Sciatic nerve (tissue), 2 donors: ENCODE data around the gene KRT75. TPM values are rescaled to one million over a fixed set of nuclear protein-coding genes. Genes with fewer than 3 reads are reported as not detected.
A peak's percentile ranks its signal among the peaks of the same experiment; 100 is the strongest.

Source experiments
- ATAC-seq: fragments of 200-7000 bp; cut with Tn5 transposase; one replicate; pipeline ENCODE4 v1.9.1; 2020; ENCODE audit warnings: mild to moderate bottlenecking, moderate library complexity
- DNase-seq: peaks from one replicate; pipeline ENCODE4 v3.0.0-alpha.2; 2020; ENCODE audit warnings: low spot score
- intact Hi-C: fragments of 100-400 bp; cut with DNase I; formaldehyde crosslinking; loops from one replicate; pipeline ENCODE4 v1.14.2; 2022
- total RNA-seq: library from RNA; stranded (reverse); fragmentation: NEBNext Ultra II Directional; extraction: Animal tissue kit (Norgen Biotek cat#: 25700); gene quantifications from one replicate; pipeline ENCODE4 v1.2.1, GENCODE V29; 2021
- donor health status: DM: no; HTN: no; CAD: no.
- donor health status: DM: no; HTN: no; CAD: no.

The KRT75 gene
- total RNA-seq, 1 donor from 2014 or later: not detected

- DNase-seq (no peak), ATAC-seq (no peak)
- intact Hi-C loops: no loop called here
These were observed 32.2 kb downstream of the KRT75 start for GRCh38 chr12:52401926-52402325.

- DNase-seq (no peak), ATAC-seq (no peak)
- intact Hi-C loops: no loop called here
These were observed 32.6 kb downstream of the KRT75 start for GRCh38 chr12:52401526-52401925.

- intact Hi-C loops: no loop called here
- no peak for ATAC-seq
- DNase-seq: no peak
These were observed 33.3 kb downstream of the KRT75 start for GRCh38 chr12:52400906-52401305.

- intact Hi-C loops: no loop called here
- DNase-seq (no peak), ATAC-seq (no peak)
These were observed 34.4 kb downstream of the KRT75 start for GRCh38 chr12:52399756-52400155.

- DNase-seq (no peak), ATAC-seq (no peak)
- intact Hi-C loops: no loop called here
These were observed 36.0 kb downstream of the KRT75 start for GRCh38 chr12:52398176-52398575.

- DNase-seq (no peak), ATAC-seq (no peak)
- intact Hi-C loops: no loop called here
These were observed 37.5 kb downstream of the KRT75 start for GRCh38 chr12:52396656-52397055.

GRCh38 chr12:52395761-52396434 lies 38.3 kb downstream of the KRT75 start:
- intact Hi-C loops: no loop called here

GRCh38 chr12:52394836-52395405 lies 39.2 kb downstream of the KRT75 start:
- intact Hi-C loops: no loop called here
- ATAC-seq: no peak
- DNase-seq: no peak

More at GRCh38 chr12:52395761-52396434, 38.3 kb downstream of the KRT75 start:
- ATAC-seq (peak; percentile 69), DNase-seq (peak; percentile 76)

GRCh38 chr12:52392465-52393007 lies 41.6 kb downstream of the KRT75 start:
- no peak for ATAC-seq
- intact Hi-C loops: no loop called here
- DNase-seq: no peak

GRCh38 chr12:52391618-52392002 lies 42.6 kb downstream of the KRT75 start:
- ATAC-seq (peak; percentile 31), DNase-seq (no peak)
- intact Hi-C loops: no loop called here

- ATAC-seq: peak; percentile 32
- no peak for DNase-seq
- intact Hi-C loops: no loop called here
These were observed 43.2 kb downstream of the KRT75 start for GRCh38 chr12:52390739-52391617.

- ATAC-seq (no peak), DNase-seq (no peak)
- intact Hi-C loops: no loop called here
These were observed 44.6 kb downstream of the KRT75 start for GRCh38 chr12:52389313-52390207.

- DNase-seq: no peak
- intact Hi-C loops: no loop called here
- ATAC-seq: no peak
These were observed 46.3 kb downstream of the KRT75 start for GRCh38 chr12:52387859-52388258.

GRCh38 chr12:52385226-52385702 lies 48.9 kb downstream of the KRT75 start, which contains the start of gene KRT84:
TSS of gene KRT84 (minus strand) at chr12:52385652. CDS start at chr12:52385585, 67 bp downstream.
- ATAC-seq (no peak), DNase-seq (no peak)
- intact Hi-C loops: no loop called here

GRCh38 chr12:52383331-52383730 lies 50.8 kb downstream of the KRT75 start:
- ATAC-seq (no peak), DNase-seq (no peak)
- intact Hi-C loops: no loop called here

GRCh38 chr12:52382854-52383253 lies 51.3 kb downstream of the KRT75 start:
- intact Hi-C loops: no loop called here
- DNase-seq: no peak
- ATAC-seq: no peak

- ATAC-seq (no peak), DNase-seq (no peak)
- intact Hi-C loops: no loop called here
These were observed 53.0 kb downstream of the KRT75 start for GRCh38 chr12:52381206-52381605.

- DNase-seq (no peak), ATAC-seq (no peak)
- intact Hi-C loops: no loop called here
These were observed 53.9 kb downstream of the KRT75 start for GRCh38 chr12:52380271-52380694.
